ENCODE measurements around the gene KDM8.

DNA sequence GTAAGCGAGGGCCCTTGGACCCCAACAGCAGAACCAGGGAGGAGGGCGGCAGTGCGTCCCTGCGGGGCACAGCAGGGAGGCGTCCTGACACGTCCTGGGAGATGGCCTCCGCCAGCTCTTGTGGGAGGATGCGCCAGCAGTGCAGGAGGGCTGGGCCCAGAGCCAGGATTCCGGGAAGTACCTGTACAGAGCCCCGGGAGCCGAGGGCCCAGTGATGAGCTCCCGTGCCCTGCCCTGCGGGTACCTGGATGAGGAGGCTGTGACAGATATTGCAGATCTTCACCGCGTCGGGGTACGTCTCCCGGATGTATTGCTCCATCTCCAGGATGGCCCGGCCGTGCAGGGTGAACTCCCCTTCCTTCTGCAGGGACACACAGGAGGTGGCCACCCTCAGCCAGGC, 23.1 kb downstream of the KDM8 start:
- no peak for TF ChIP-seq POLR2AphosphoS5 (IDR thresholded peaks at IDR 0.05)
- TF ChIP-seq, protein P1, sequence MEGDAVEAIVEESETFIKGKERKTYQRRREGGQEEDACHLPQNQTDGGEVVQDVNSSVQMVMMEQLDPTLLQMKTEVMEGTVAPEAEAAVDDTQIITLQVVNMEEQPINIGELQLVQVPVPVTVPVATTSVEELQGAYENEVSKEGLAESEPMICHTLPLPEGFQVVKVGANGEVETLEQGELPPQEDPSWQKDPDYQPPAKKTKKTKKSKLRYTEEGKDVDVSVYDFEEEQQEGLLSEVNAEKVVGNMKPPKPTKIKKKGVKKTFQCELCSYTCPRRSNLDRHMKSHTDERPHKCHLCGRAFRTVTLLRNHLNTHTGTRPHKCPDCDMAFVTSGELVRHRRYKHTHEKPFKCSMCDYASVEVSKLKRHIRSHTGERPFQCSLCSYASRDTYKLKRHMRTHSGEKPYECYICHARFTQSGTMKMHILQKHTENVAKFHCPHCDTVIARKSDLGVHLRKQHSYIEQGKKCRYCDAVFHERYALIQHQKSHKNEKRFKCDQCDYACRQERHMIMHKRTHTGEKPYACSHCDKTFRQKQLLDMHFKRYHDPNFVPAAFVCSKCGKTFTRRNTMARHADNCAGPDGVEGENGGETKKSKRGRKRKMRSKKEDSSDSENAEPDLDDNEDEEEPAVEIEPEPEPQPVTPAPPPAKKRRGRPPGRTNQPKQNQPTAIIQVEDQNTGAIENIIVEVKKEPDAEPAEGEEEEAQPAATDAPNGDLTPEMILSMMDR (IDR thresholded peaks at IDR 0.05), result no peak
- no peak for TF ChIP-seq POLR2A (IDR thresholded peaks at IDR 0.05)
- no peak for TF ChIP-seq EP300 (IDR thresholded peaks at IDR 0.05)

All from gastroesophageal sphincter (tissue), 3 donors.